B cell (primary cell): Measurements from ENCODE around the gene CDKN1B. TPM values are rescaled to one million over a fixed set of nuclear protein-coding genes. Genes with fewer than 3 reads are reported as not detected.

Experiments used
- ATAC-seq: fragments of 200-7000 bp; cut with Tn5 transposase; one replicate; pipeline ENCODE4 v1.10.0; 2021; ENCODE audit warnings: low read depth, mild to moderate bottlenecking, moderate number of reproducible peaks, moderate library complexity
- CTCF ChIA-PET: fragments of 350-600 bp; sonication (Branson Sonifier 250); formaldehyde crosslinking; loops from one replicate; lab custom pipeline; 2021; ENCODE audit warnings: antibody characterized with exemption, inconsistent platforms; lab: Charles Lee
- POLR2A ChIA-PET: fragments of 350-600 bp; sonication (Branson Sonifier 250); formaldehyde crosslinking; loops from one replicate; lab custom pipeline; 2021; ENCODE audit warnings: antibody characterized with exemption; lab: Charles Lee
- DNase-seq: peaks from one replicate; pipeline ENCODE4 v3.0.0; 2013
- H2AFZ ChIP-seq: 2 replicates; pipeline ENCODE4 v1.6.1; 2012; ENCODE audit warnings: mild to moderate bottlenecking, low read depth, low read length; ENCODE audit not compliant: insufficient read depth, poor library complexity, severe bottlenecking
- H3K27ac ChIP-seq, 2 donors: 1 replicate in 1 of 2; 2 replicates in 1 of 2; pipeline ENCODE4 v1.5.1; 2012 to 2013; ENCODE audit warnings: low read length in 2 of 2, mild to moderate bottlenecking in 2 of 2, moderate library complexity in 1 of 2
- H3K27me3 ChIP-seq, 4 experiments: fragments of 200-600 bp in 1 of 4; sonication (generic) in 1 of 4; replicated peaks in 1 of 4; 1 replicate in 2 of 4; 2 replicates in 2 of 4; pipeline versions ENCODE4 v1.6.1 to v1.7.0; 2013 to 2016; ENCODE audit warnings: low read length in 3 of 4, mild to moderate bottlenecking in 2 of 4, mixed read lengths in 1 of 4, moderate library complexity in 1 of 4; ENCODE audit not compliant: insufficient read depth in 4 of 4, control insufficient read depth in 3 of 4; ENCODE audit errors: control extremely low read depth in 1 of 4
- H3K36me3 ChIP-seq, 2 experiments: replicated peaks in 1 of 2; 1 replicate in 1 of 2; 2 replicates in 1 of 2; pipeline versions ENCODE4 v1.6.1 to v1.7.1; 2013; ENCODE audit warnings: low read length in 1 of 2; ENCODE audit not compliant: insufficient read depth in 2 of 2, control insufficient read depth in 1 of 2; ENCODE audit errors: control extremely low read depth in 1 of 2, extremely low read depth in 1 of 2
- H3K4me1 ChIP-seq, 2 donors: fragments of 200-600 bp in 1 of 2; sonication (generic) in 1 of 2; 1 replicate in 1 of 2; 2 replicates in 1 of 2; pipeline versions ENCODE4 v1.5.1 to v1.6.1; 2013 to 2017; ENCODE audit warnings: low read length in 2 of 2; ENCODE audit not compliant: control insufficient read depth in 2 of 2, insufficient read depth in 2 of 2
- H3K4me2 ChIP-seq: replicated peaks from 2 replicates; pipeline ENCODE3; 2012; ENCODE audit warnings: mild to moderate bottlenecking, low read depth, low read length; ENCODE audit not compliant: poor library complexity, severe bottlenecking
- H3K4me3 ChIP-seq, 5 experiments: fragments of 200-600 bp in 1 of 5; sonication (generic) in 1 of 5; 1 replicate in 3 of 5; 2 replicates in 2 of 5; pipeline versions ENCODE4 v1.5.1 to v1.7.0; 2011 to 2016; ENCODE audit warnings: low read length in 4 of 5, mild to moderate bottlenecking in 4 of 5, low read depth in 2 of 5, control low read depth in 1 of 5, moderate library complexity in 1 of 5; ENCODE audit not compliant: insufficient read depth in 1 of 5; ENCODE audit errors: control extremely low read depth in 1 of 5, extremely low read depth in 1 of 5
- H3K79me2 ChIP-seq: fragments of 200-600 bp; sonication (generic); one replicate; pipeline ENCODE4 v1.6.0; 2016; ENCODE audit warnings: low read length; ENCODE audit not compliant: control insufficient read depth, insufficient read depth
- H3K9ac ChIP-seq: fragments of 200-600 bp; sonication (generic); 2 replicates; pipeline ENCODE4 v1.6.1; 2017; ENCODE audit warnings: mild to moderate bottlenecking, low read length, moderate library complexity
- H3K9me3 ChIP-seq, 3 donors: one replicate each; pipeline versions ENCODE4 v1.6.1 to v1.7.1; 2013; ENCODE audit warnings: low read length in 2 of 3; ENCODE audit not compliant: control insufficient read depth in 2 of 3, insufficient read depth in 1 of 3; ENCODE audit errors: control extremely low read depth in 1 of 3
- H4K20me1 ChIP-seq: 2 replicates; pipeline ENCODE4 v1.6.0; 2012; ENCODE audit warnings: mild to moderate bottlenecking, low read length; ENCODE audit not compliant: insufficient read depth, control insufficient read depth, poor library complexity, severe bottlenecking
- H3K27ac Mint-ChIP-seq: one replicate; pipeline ENCODE4 v1.8.0; 2021; ENCODE audit warnings: mixed read lengths
- H3K27me3 Mint-ChIP-seq: one replicate; pipeline ENCODE4 v1.8.0; 2021; ENCODE audit warnings: mixed read lengths
- H3K4me1 Mint-ChIP-seq: one replicate; pipeline ENCODE4 v1.8.0; 2021; ENCODE audit warnings: mixed read lengths
- H3K4me3 Mint-ChIP-seq: one replicate; pipeline ENCODE4 v1.8.0; 2021; ENCODE audit warnings: mixed read lengths
- H3K9me3 Mint-ChIP-seq: one replicate; pipeline ENCODE4 v1.8.0; 2022; ENCODE audit warnings: mixed read lengths; ENCODE audit not compliant: insufficient read depth
- CTCF ChIP-seq: fragments of 200-600 bp; IDR thresholded peaks from one replicate; pipeline ENCODE4 v1.8.0; 2022; ENCODE audit warnings: antibody characterized with exemption, mild to moderate bottlenecking
- EZH2 ChIP-seq: IDR thresholded peaks from 2 replicates; pipeline ENCODE4 v1.6.1; 2012; ENCODE audit warnings: borderline replicate concordance, low read depth, mild to moderate bottlenecking, moderate library complexity, low read length; ENCODE audit not compliant: insufficient read depth, poor library complexity, severe bottlenecking
- WGBS: methylation state at CpG from one replicate; pipeline ENCODE4 v1.1.5; 2013; ENCODE audit warnings: missing lambda C conversion rate; ENCODE audit not compliant: insufficient coverage; 5-methylcytosine and 5-hydroxymethylcytosine counted together
- intact Hi-C: fragments of 100-400 bp; cut with micrococcal nuclease; formaldehyde crosslinking; loops from one replicate; pipeline ENCODE4 v1.10.0; 2022
- polyA plus RNA-seq: library from polyadenylated mRNA; depleted of rRNA; stranded (reverse); fragments of >200 nt; gene quantifications from 2 replicates; pipeline ENCODE4 v1.2.3, GENCODE V29; 2012
- total RNA-seq, 2 donors: library from RNA; stranded (reverse); fragments of 120-200 nt in 1 of 2; gene quantifications; 1 replicate in 1 of 2; 2 replicates in 1 of 2; pipeline versions ENCODE4 v1.2.3 to v1.2.4, GENCODE V29; 2013 to 2022

Gene CDKN1B
- total and polyA plus RNA-seq, 2 donors (not counting 1 experiment from before 2014, with no cell fraction given), result 77.4 to 149 TPM

- ATAC-seq, result no peak
- Mint-ChIP-seq H3K27me3 (no peaks in the 10 kb centered on the region), H3K9me3 (no peaks in the 10 kb centered on the region), H3K27ac (no peak overlapping the region), H3K4me1 (peaks cover 14% of the 10 kb centered on the region), H3K4me3 (no peak overlapping the region)
- peaks cover 37% of the 10 kb centered on the region for H3K79me2 ChIP-seq
- POLR2A ChIA-PET, result interaction anchor here (0.9 to 3.6 kb wide), 2 partner anchors 10 to 19 kb away, joined by 4 to 57 read pairs; no protein-coding TSS in a partner anchor
- TF ChIP-seq EZH2 (no peak), CTCF (no peak)
- no peak overlapping the region for H2AFZ ChIP-seq
- H3K4me1 ChIP-seq, result peaks cover 6 to 14% of the 10 kb centered on the region in 2 donors
- peaks cover 5% of the 10 kb centered on the region for H4K20me1 ChIP-seq
- H3K9ac ChIP-seq, result no peak overlapping the region
- CTCF ChIA-PET, result interaction anchor here (1.1 to 6.2 kb wide), 13 partner anchors 9 to 376 kb away, joined by 3 to 168 read pairs (median 34); partner anchors contain the start of genes BORCS5, DUSP16 and GPR19
- no peaks in the 10 kb centered on the region for H3K9me3 ChIP-seq
- H3K27ac ChIP-seq, result peak overlapping the region in 1 of 2 donors; percentile 63
- intact Hi-C loops, result no loop called here
- H3K36me3 ChIP-seq, result peaks cover 0 to 9% of the 10 kb centered on the region in 2 experiments
- no CpG with 5 or more reads among the region's 1 CpG for WGBS
- no peak for DNase-seq
- H3K4me2 ChIP-seq, result no peak overlapping the region
- H3K27me3 ChIP-seq, result no peaks in the 10 kb centered on the region
- no peak overlapping the region for H3K4me3 ChIP-seq
Observed at GRCh38 chr12:12735301-12735700, 18.1 kb downstream of the CDKN1B start.
